ENCODE measurements around the gene SAMD7.

The SAMD7 gene

DNA sequence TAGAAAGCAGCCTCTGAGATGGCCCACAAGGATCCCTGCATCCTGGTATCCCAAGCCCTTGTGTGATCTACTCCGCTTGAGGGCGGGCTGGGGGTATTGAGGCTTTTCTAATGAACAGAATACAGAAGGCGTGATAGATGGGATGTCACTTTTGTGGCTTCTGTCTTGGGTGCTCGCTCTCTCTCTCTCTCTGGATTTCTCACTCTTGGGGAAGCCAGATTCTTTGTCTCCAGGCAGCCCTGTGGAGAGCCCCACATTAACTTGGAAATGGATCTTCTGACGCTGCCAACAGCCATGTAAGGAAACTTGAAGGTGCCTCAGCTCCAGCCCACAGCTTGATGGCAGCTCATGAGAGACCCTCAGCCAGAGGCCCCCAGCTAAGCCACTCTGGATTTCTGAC lies 28.4 kb downstream of the SAMD7 start:
- no peaks in the 10 kb centered on the region for H3K27me3 ChIP-seq (ENCODE audit: insufficient read depth, poor library complexity, severe bottlenecking)
- H3K4me3 ChIP-seq (replicated peaks; ENCODE audit: insufficient read depth, low read length), result no peak overlapping the region
- no peak for DNase-seq (ENCODE audit: low read depth in 1 of 2, low spot score in 1 of 2)
- TF ChIP-seq, protein P1, sequence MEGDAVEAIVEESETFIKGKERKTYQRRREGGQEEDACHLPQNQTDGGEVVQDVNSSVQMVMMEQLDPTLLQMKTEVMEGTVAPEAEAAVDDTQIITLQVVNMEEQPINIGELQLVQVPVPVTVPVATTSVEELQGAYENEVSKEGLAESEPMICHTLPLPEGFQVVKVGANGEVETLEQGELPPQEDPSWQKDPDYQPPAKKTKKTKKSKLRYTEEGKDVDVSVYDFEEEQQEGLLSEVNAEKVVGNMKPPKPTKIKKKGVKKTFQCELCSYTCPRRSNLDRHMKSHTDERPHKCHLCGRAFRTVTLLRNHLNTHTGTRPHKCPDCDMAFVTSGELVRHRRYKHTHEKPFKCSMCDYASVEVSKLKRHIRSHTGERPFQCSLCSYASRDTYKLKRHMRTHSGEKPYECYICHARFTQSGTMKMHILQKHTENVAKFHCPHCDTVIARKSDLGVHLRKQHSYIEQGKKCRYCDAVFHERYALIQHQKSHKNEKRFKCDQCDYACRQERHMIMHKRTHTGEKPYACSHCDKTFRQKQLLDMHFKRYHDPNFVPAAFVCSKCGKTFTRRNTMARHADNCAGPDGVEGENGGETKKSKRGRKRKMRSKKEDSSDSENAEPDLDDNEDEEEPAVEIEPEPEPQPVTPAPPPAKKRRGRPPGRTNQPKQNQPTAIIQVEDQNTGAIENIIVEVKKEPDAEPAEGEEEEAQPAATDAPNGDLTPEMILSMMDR (IDR thresholded peaks at IDR 0.05; ENCODE audit: insufficient read depth, low read length), result no peak
- TF ChIP-seq, protein P2, sequence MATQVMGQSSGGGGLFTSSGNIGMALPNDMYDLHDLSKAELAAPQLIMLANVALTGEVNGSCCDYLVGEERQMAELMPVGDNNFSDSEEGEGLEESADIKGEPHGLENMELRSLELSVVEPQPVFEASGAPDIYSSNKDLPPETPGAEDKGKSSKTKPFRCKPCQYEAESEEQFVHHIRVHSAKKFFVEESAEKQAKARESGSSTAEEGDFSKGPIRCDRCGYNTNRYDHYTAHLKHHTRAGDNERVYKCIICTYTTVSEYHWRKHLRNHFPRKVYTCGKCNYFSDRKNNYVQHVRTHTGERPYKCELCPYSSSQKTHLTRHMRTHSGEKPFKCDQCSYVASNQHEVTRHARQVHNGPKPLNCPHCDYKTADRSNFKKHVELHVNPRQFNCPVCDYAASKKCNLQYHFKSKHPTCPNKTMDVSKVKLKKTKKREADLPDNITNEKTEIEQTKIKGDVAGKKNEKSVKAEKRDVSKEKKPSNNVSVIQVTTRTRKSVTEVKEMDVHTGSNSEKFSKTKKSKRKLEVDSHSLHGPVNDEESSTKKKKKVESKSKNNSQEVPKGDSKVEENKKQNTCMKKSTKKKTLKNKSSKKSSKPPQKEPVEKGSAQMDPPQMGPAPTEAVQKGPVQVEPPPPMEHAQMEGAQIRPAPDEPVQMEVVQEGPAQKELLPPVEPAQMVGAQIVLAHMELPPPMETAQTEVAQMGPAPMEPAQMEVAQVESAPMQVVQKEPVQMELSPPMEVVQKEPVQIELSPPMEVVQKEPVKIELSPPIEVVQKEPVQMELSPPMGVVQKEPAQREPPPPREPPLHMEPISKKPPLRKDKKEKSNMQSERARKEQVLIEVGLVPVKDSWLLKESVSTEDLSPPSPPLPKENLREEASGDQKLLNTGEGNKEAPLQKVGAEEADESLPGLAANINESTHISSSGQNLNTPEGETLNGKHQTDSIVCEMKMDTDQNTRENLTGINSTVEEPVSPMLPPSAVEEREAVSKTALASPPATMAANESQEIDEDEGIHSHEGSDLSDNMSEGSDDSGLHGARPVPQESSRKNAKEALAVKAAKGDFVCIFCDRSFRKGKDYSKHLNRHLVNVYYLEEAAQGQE (IDR thresholded peaks at IDR 0.05; ENCODE audit: insufficient replicate concordance, low read depth), result no peak
- no peak for TF ChIP-seq GABPA (IDR thresholded peaks at IDR 0.05; ENCODE audit: low read depth)
- no peak overlapping the region for H3K27ac ChIP-seq (replicated peaks)

GRCh38 chr3:169940470-169941181 lies 29.3 kb downstream of the SAMD7 start:
- Histone ChIP-seq H3K27me3 (ENCODE audit: insufficient read depth, poor library complexity, severe bottlenecking) (no peaks in the 10 kb centered on the region), H3K27ac (replicated peaks) (no peak overlapping the region), H3K4me3 (replicated peaks; ENCODE audit: insufficient read depth, low read length) (no peak overlapping the region)
- TF ChIP-seq, protein P2 (IDR thresholded peaks at IDR 0.05; ENCODE audit: insufficient replicate concordance, low read depth), result no peak
- TF ChIP-seq SPI1 (IDR thresholded peaks at IDR 0.05; ENCODE audit: borderline replicate concordance, low read depth), result peak; percentile 95
- DNase-seq (ENCODE audit: low read depth in 1 of 2, low spot score in 1 of 2), result no peak

- H3K27ac ChIP-seq (replicated peaks), result peak overlapping the region; percentile 82
- DNase-seq (ENCODE audit: low read depth in 1 of 2, low spot score in 1 of 2), result peak; percentile 84 to 93
- H3K4me3 ChIP-seq (replicated peaks; ENCODE audit: insufficient read depth, low read length), result no peak overlapping the region
- no peaks in the 10 kb centered on the region for H3K27me3 ChIP-seq (ENCODE audit: insufficient read depth, poor library complexity, severe bottlenecking)
- TF ChIP-seq GABPA (IDR thresholded peaks at IDR 0.05; ENCODE audit: low read depth) (no peak), POLR2AphosphoS5 (IDR thresholded peaks at IDR 0.05; ENCODE audit: low read depth) (peak; percentile 56; the same call in 1 of the 2 replicates), SPI1 (IDR thresholded peaks at IDR 0.05; ENCODE audit: borderline replicate concordance, low read depth) (peak; percentile 28; the same call in 1 of the 2 replicates)
Measured at GRCh38 chr3:169945313-169945712, 33.9 kb downstream of the SAMD7 start.

DNA sequence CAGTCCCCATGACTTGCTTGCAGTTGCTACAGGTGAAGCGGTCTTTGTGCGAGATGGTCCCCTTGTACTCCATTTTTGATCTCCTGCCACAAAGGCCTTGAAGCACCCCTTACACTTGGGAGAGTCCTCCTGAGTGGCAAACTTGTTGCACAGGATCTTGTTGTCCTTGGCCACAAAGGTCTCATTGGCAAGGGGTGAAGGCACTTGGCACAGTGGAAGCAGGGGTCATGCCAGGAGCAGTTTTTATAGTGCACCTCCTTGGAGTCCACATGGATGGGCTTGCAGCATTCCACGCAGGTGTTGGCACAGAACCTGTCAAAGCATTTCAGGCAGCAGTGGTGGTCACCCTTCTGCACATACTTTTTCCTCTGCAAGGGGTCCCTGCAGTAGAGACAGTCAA lies 35.0 kb downstream of the SAMD7 start:
- H3K27me3 ChIP-seq (ENCODE audit: insufficient read depth, poor library complexity, severe bottlenecking), result no peaks in the 10 kb centered on the region
- H3K4me3 ChIP-seq (replicated peaks; ENCODE audit: insufficient read depth, low read length), result no peak overlapping the region
- TF ChIP-seq POLR2AphosphoS5 (IDR thresholded peaks at IDR 0.05; ENCODE audit: low read depth) (no peak), GABPA (IDR thresholded peaks at IDR 0.05; ENCODE audit: low read depth) (no peak)
- TF ChIP-seq, protein P1 (IDR thresholded peaks at IDR 0.05; ENCODE audit: insufficient read depth, low read length), result no peak

More for the DNA sequence above, 35.0 kb downstream of the SAMD7 start:
- H3K27ac ChIP-seq (replicated peaks), result peak overlapping the region; percentile 82
- no peak for DNase-seq (ENCODE audit: low read depth in 1 of 2, low spot score in 1 of 2)
